ENCODE results near the gene DRG1. TPM values are rescaled to one million over a fixed set of nuclear protein-coding genes. Genes with fewer than 3 reads are reported as not detected.
"Not testable (repeated sequence)": the region's sequence is repeated elsewhere in the genome, so short reads cannot be mapped to it uniquely, and the experiment has no call there.

The DRG1 gene
- total RNA-seq (2014; rRNA removed; shearing (Covaris generic)) = 17.4 and 28.8 TPM in 2 replicates

- DNase-seq (ENCODE audit: low spot score) = peak; percentile 84
Measured at GRCh38 chr22:31399211-31400022, at the start of gene DRG1. Gene DRG1, plus strand, starts transcription at chr22:31399604. Its CDS starts 80 bp downstream, at chr22:31399684.

- DNase-seq (ENCODE audit: low spot score) = no peak
Measured at GRCh38 chr22:31349960-31350359, 49.4 kb upstream of the DRG1 start.

GRCh38 chr22:31350410-31350863 lies 49.0 kb upstream of the DRG1 start:
- peak; percentile 28 for DNase-seq (ENCODE audit: low spot score)

- DNase-seq (ENCODE audit: low spot score) = no peak
Measured at GRCh38 chr22:31354515-31354914, 44.9 kb upstream of the DRG1 start.

- no peak for DNase-seq (ENCODE audit: low spot score)
Measured at GRCh38 chr22:31360029-31360428, 39.4 kb upstream of the DRG1 start.

GRCh38 chr22:31361743-31362142 lies 37.7 kb upstream of the DRG1 start:
- no peak for DNase-seq (ENCODE audit: low spot score)

GRCh38 chr22:31363885-31364465 lies 35.4 kb upstream of the DRG1 start:
- DNase-seq (ENCODE audit: low spot score) = no peak

- DNase-seq (ENCODE audit: low spot score) = no peak
Measured at GRCh38 chr22:31367426-31367825, 32.0 kb upstream of the DRG1 start.

- no peak for DNase-seq (ENCODE audit: low spot score)
Measured at GRCh38 chr22:31377612-31378011, 21.8 kb upstream of the DRG1 start.

GRCh38 chr22:31378123-31378522 lies 21.3 kb upstream of the DRG1 start:
- DNase-seq (ENCODE audit: low spot score) = no peak

- DNase-seq (ENCODE audit: low spot score) = not testable (repeated sequence)
Measured at GRCh38 chr22:31378651-31379050, 20.8 kb upstream of the DRG1 start.

GRCh38 chr22:31393893-31394292 lies 5.5 kb upstream of the DRG1 start:
- DNase-seq (ENCODE audit: low spot score) = no peak

- DNase-seq (ENCODE audit: low spot score) = no peak
Measured at GRCh38 chr22:31394326-31394725, 5.1 kb upstream of the DRG1 start.

GRCh38 chr22:31398231-31398630 lies 1.2 kb upstream of the DRG1 start:
- no peak for DNase-seq (ENCODE audit: low spot score)

- peak; percentile 25 for DNase-seq (ENCODE audit: low spot score)
Measured at GRCh38 chr22:31400023-31400397, 606 bp downstream of the DRG1 start.

GRCh38 chr22:31402350-31402749 lies 2.9 kb downstream of the DRG1 start:
- not testable (repeated sequence) for DNase-seq (ENCODE audit: low spot score)

GRCh38 chr22:31425331-31426050 lies 26.1 kb downstream of the DRG1 start:
- DNase-seq (ENCODE audit: low spot score) = no peak

GRCh38 chr22:31431950-31432349 lies 32.5 kb downstream of the DRG1 start:
- no peak for DNase-seq (ENCODE audit: low spot score)

- no peak for DNase-seq (ENCODE audit: low spot score)
Measured at GRCh38 chr22:31436132-31436531, 36.7 kb downstream of the DRG1 start.

GRCh38 chr22:31439808-31440207 lies 40.4 kb downstream of the DRG1 start:
- no peak for DNase-seq (ENCODE audit: low spot score)

- DNase-seq (ENCODE audit: low spot score) = no peak
Measured at GRCh38 chr22:31440681-31441080, 41.3 kb downstream of the DRG1 start.

GRCh38 chr22:31441652-31442051 lies 42.2 kb downstream of the DRG1 start:
- DNase-seq (ENCODE audit: low spot score) = no peak
